Putamen (tissue), 1 donor: ENCODE results near the gene NDUFS3.
A peak's percentile ranks its signal among the peaks of the same experiment; 100 is the strongest.
"Not testable (repeated sequence)": the region's sequence is repeated elsewhere in the genome, so short reads cannot be mapped to it uniquely, and the experiment has no call there.

Experiments
- DNase-seq: peaks from one replicate; pipeline ENCODE4 v3.0.0-alpha.2; 2016; ENCODE audit warnings: low spot score

Gene NDUFS3

GRCh38 chr11:47578524-47579494 lies at the start of gene NDUFS3, which contains the start of gene KBTBD4:
TSS of gene NDUFS3 (plus strand) at chr11:47579074. CDS start at chr11:47579092, 18 bp downstream.
TSS of gene KBTBD4 (minus strand) at chr11:47578970. CDS start at chr11:47578951, 19 bp downstream.
- peak; percentile 92 for DNase-seq

GRCh38 chr11:47529951-47530350 lies 48.9 kb upstream of the NDUFS3 start:
- no peak for DNase-seq

GRCh38 chr11:47530721-47531120 lies 48.2 kb upstream of the NDUFS3 start:
- not testable (repeated sequence) for DNase-seq

- no peak for DNase-seq
Measured at GRCh38 chr11:47531666-47532065, 47.2 kb upstream of the NDUFS3 start.

GRCh38 chr11:47532597-47533213 lies 46.2 kb upstream of the NDUFS3 start:
- peak; percentile 86 for DNase-seq

- DNase-seq: no peak
Measured at GRCh38 chr11:47533690-47534151, 45.2 kb upstream of the NDUFS3 start.

GRCh38 chr11:47534704-47535251 lies 44.1 kb upstream of the NDUFS3 start:
- DNase-seq: no peak

GRCh38 chr11:47536915-47537314 lies 42.0 kb upstream of the NDUFS3 start:
- DNase-seq: no peak

GRCh38 chr11:47538741-47539565 lies 39.9 kb upstream of the NDUFS3 start:
- no peak for DNase-seq

GRCh38 chr11:47539681-47540039 lies 39.2 kb upstream of the NDUFS3 start:
- DNase-seq: no peak

- no peak for DNase-seq
Measured at GRCh38 chr11:47541070-47541469, 37.8 kb upstream of the NDUFS3 start.

- DNase-seq: no peak
Measured at GRCh38 chr11:47545298-47545697, 33.6 kb upstream of the NDUFS3 start.

GRCh38 chr11:47546274-47546673 lies 32.6 kb upstream of the NDUFS3 start:
- DNase-seq: not testable (repeated sequence)

- no peak for DNase-seq
Measured at GRCh38 chr11:47550288-47551047, 28.4 kb upstream of the NDUFS3 start.

GRCh38 chr11:47551086-47551485 lies 27.8 kb upstream of the NDUFS3 start:
- DNase-seq: no peak

- no peak for DNase-seq
Measured at GRCh38 chr11:47552056-47552565, 26.8 kb upstream of the NDUFS3 start.

- DNase-seq: peak; percentile 94
Measured at GRCh38 chr11:47552566-47553405, 26.1 kb upstream of the NDUFS3 start, which contains the start of gene CELF1. TSS of gene CELF1 (minus strand) at chr11:47553132. CDS start at chr11:47499523, 53,609 bp downstream.

- DNase-seq: no peak
Measured at GRCh38 chr11:47553406-47553743, 25.5 kb upstream of the NDUFS3 start.

GRCh38 chr11:47557004-47557403 lies 21.9 kb upstream of the NDUFS3 start:
- DNase-seq: not testable (repeated sequence)

GRCh38 chr11:47558695-47559094 lies 20.2 kb upstream of the NDUFS3 start:
- no peak for DNase-seq
